GM18909 (cell line): ENCODE measurements around the gene MSMO1.

ENCODE experiments used
- ATAC-seq: cut with Tn5 transposase; IDR thresholded peaks from one replicate; pipeline ENCODE4 v1.9.1; 2021; ENCODE audit warnings: mild to moderate bottlenecking; ENCODE audit not compliant: unreplicated experiment, poor library complexity

The MSMO1 gene

DNA sequence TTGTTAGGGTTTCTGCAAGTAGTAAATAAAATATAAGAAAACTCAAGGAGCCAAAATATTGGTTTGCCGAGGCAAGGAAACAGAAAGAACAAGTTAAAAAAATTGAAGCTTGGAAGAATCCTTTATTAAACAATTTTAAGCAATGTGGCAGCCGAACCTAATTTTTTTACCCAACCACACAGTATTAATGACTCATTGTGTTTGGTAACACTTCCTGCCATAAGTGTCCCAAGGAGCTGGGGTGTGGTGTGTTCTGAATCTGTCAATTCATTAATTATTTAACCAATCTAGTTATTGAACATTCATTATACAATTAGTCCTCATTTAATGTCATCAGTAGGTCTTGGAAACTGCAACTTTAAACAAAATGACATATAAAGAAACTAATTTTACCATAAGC, 32.0 kb downstream of the MSMO1 start:
- ATAC-seq, result peak; percentile 53

DNA sequence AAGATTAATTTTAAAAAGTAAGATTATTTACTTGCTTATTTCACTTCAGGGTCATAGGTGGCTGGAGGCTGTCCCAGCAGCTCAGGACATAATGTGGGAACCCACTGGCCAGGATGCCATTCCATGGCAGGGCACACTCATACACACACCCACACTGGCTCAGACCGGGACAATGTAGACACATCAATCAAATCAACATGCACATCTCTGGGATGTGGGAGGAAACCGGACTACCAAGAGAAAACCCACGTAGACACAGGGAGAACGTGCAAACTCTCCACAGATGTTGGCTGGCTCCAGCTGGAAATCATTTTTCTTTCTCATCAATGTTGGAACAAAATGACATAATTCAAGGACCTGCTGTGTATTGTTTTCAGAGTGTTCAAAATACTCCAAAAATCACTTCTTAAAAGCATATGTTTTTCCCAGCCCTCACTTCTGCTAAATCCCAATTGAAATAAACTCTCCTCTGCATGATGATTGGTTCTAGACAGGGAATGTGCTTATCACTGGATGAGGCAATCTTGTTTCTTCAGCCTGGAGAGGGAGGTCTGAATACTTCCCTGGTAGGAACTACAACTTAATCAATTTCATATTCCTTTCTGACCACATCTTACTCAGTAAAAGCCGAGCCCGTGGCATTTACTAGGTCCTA, 32.7 kb downstream of the MSMO1 start:
- ATAC-seq, result no peak

DNA sequence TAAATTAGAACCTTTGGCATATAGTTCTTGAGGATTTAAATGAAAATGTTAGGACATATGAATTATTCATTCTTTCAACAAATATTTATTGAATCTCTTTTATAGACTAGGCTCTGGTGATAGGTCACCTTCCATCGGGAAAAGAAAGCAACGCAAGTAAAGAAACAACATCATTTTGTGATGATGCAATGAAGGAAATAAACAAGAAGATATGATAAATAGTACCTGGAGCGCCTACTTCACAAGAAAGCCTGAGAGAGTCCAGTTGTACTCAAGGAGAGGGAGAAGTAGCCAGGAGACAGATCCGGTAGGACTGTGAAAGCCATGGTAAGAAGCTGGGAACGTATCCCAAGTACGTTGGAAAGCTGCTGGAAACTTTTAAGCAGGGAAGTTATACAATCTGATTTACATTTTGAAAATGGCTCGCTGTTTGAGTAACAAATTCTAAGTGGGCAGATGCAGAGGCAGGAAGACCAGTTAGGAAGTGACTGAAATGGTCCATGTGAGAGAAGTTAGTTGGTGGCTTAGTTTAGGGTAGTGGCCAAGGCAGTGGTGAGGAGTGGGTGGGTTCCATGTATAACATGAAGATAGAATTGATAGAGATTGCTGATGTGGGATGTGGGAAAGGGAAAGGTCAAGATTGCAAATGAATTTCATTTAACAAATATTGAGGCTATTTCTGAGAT, 33.7 kb downstream of the MSMO1 start:
- ATAC-seq, result no peak

DNA sequence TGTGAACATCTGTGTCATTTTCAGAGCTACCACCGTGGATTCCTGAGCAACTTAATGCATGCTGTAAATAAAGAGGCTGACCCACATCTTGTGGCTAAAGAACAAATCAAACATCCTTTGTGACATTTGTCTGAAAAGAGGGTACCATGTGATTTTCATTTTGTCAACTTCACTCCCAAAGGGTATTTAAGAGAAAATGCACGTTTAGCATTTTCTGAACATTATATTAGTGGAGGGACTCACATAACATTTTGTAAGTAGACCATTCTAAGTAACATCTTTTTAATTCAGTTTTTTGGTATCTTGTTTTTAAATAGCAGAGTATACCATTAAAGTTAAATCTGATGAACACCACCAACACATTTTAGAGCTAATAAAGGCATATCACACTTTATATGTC, 34.3 kb downstream of the MSMO1 start:
- ATAC-seq, result no peak

DNA sequence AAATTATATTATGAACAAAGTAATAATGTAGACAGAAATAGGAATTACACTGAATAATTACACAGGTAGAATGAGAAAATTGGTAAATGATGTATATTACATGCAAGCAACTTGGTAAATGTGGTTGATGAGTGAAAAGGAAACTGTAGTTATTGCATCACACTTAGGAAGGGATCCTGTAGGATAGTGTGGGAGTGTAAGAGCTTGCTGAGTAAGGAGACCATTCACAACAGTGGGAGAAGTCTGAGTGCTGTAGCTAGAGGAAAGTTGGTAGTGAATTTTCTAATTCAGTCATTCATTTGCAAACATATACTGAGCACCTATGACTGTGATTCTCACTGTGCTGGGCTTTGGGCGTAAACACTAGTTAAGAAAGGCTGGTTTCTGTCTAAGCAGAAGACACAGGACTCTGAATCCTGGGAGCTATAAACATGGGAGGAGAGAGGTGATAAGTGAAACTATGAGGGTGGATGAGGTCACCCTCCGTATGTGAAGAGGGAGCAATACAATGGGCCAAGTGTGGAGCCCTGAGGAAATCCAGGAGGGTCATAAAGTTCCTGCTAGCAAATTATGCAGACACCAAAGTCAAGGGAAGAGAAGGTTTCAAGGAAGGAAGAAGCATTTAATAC, 37.1 kb downstream of the MSMO1 start:
- no peak for ATAC-seq

DNA sequence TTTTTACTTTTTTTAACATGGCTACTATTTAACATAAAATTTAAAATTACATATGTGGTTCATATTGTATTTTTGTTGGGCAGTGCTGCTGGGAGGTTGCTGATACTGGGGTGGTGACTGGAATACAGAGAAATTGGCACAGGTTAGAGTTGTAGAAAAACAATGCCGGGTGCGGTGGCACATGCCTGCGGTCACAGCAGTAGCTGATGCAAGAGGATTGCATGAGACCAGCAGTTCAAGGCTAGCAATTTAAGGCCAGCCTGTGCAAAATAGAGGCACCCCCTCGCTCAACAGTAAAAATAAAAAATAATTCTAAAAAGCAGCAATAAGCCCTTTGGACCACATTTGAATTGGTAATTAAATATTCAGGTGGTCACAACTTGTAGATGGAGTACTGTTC, 39.6 kb downstream of the MSMO1 start:
- no peak for ATAC-seq

DNA sequence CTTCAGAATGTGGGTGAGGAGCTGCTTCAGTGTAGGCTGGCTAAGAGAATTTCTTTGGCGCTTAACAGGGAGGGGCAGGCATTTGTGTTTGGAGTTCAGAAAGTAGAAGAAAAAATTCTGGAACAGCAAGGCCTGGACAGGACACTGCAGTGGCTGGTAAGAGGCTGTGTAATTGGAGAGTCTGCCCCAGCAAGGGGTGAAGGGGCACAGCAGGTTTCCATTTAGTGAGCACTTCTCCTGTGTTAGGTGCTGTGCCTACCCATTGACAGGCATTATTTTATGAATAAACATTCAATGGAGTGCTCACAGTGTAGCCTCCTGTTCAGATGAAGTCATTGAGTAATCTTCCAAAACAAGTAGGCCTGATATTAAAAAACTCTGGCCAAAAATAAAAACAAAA, 40.6 kb downstream of the MSMO1 start:
- no peak for ATAC-seq

DNA sequence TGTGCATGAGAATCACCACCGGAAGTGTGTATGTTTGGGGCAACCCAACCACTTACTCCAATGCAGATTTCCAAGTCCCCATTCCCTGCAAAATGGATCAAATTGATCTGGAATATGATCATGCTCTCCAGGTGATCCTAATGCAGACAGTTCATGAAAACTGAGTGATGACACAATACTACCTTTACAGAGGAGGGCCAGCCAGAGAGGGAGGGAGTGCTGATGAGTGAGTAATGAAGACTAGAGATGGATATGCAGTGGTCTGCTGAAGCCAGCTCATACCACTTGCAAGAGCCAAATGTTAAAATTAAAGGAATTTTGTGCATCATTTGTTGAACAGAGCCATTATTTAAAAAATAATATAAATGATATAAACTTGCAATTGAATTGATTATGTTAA, 41.1 kb downstream of the MSMO1 start:
- no peak for ATAC-seq

DNA sequence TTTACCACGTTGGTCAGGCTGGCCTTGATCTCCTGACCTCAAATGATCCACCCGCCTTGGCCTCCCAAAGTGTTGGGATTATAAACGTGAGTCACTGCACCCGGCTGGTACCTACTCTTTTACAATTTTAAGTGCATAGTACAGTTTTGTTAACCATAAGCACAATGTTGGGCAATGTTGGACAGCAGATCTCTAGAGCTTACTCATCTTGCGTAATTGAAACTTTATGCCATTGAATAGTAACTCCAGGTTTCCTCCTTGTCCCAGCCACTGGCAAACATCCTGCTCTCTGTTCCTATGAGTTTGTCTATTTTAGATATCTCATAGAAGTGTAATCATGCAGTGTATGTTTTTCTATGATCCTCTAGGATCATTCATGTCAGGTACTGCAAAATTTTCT, 42.1 kb downstream of the MSMO1 start:
- ATAC-seq, result no peak

DNA sequence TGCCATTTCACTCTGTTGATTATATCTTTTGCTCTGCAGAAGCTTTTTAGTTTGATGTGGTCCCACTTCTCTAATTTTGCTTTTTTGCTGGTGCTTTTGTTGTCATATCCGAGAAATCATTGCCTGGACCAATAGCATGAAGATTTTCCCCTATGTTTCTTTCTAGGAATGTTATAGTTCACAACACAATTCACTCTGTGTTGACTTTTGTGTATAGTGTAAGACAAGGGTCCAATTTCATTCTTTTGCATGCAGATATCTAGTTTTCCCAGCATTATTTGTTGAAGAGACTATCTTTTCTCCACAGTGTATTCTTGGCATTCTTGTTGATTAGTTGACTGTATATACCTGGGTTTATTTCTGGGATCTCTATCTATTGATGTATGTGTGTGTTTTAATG, 43.1 kb downstream of the MSMO1 start:
- ATAC-seq, result no peak

DNA sequence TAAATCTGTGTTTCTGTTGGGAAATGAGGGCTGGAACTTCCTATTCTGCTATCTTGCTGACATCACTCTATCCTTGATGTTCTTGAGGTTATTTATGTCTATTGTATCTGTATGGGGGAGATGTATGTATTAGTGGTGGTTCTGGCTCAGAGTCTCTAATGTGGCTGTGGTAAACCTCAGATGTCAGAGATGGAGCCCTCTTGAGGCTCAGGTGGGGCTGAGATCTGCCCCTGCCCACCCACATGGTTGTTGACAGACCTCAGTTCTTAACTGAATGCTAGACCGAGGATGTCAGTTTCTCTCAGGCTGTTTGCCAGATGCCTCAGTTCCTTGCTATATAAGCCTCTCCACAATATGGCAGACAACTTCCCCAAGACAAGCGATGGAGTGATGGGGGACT, 48.0 kb downstream of the MSMO1 start:
- ATAC-seq, result no peak

DNA sequence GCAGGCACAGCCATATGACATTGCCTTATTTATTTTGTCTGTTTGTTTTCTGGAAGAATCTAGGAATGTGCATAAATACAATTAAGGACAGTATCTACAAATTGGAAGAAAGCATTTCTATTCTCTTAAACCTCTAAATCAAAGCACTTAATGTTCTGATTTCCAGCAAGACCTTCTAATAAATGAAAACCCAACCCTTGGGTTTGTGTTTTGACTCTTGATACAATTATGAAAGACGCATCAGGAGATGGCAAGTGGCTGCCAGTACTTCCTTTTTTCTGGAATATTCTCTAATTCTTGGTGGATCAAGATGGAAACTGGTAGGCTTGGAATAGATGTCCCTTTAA, 50.9 kb downstream of the MSMO1 start:
- no peak for ATAC-seq

DNA sequence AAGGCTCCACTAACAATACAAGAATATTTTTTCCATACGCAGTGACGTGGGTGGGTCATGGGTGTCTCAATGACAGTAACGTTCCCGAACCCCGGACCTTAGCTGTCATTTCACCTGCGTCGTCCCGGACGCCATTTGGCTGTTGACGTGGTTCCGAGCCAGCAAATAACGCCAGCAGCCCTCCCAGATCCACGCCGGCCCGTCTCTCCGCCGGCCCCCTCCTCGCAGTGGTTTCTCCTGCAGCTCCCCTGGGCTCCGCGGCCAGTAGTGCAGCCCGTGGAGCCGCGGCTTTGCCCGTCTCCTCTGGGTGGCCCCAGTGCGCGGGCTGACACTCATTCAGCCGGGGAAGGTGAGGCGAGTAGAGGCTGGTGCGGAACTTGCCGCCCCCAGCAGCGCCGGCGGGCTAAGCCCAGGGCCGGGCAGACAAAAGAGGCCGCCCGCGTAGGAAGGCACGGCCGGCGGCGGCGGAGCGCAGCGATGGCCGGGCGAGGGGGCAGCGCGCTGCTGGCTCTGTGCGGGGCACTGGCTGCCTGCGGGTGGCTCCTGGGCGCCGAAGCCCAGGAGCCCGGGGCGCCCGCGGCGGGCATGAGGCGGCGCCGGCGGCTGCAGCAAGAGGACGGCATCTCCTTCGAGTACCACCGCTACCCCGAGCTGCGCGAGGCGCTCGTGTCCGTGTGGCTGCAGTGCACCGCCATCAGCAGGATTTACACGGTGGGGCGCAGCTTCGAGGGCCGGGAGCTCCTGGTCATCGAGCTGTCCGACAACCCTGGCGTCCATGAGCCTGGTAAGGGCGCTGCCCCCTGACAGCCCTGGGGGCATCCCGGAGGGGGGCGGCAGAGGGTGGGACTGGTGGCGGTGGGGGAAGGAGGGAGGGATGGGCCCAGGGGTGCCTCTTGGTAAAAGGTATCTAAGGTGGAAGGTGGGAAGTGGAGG, 51.5 kb downstream of the MSMO1 start, which contains the start of gene CPE:
Gene CPE, plus strand, starts transcription at position 264 of the 933 bp plus-strand sequence. Its CDS starts 214 bp downstream, at position 478.
- peak; percentile 96 for ATAC-seq

DNA sequence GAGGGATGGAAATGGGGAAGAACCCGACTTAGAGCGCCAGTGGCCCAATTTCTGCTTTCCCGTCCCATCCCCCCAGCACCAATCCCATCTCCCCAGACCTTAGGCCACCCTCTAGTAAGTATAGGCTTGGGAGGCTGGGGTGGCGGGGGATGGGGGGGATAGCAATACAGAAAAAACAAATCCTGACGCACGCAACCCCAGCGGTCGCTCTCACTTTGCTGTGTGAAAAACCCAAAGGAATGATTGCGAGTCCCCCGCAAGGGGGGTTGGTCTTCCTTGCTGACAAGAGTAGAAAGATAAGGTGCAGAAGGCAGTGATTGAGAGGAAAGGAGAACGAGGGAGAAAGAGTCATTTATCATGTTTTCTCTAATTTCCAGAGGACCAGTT, 52.2 kb downstream of the MSMO1 start:
- ATAC-seq, result no peak

DNA sequence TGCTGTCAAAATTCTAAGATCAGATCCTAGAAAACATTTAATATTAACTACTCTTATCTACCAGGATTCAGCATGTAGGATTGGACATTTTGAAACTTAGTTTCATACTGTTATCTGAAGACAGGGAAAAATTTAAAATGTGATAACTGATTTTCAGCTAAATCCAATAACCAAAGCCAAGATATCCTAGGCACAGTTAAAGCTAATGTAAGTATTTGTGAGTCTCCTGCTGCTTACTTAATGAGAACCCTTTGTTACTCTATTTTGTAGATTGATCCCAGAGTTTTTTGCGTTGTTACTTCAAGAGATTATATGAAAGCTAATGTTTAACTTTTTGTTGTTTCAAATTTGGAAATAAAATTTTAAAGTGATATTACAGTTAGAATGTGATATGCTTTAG, 53.3 kb downstream of the MSMO1 start:
- no peak for ATAC-seq

DNA sequence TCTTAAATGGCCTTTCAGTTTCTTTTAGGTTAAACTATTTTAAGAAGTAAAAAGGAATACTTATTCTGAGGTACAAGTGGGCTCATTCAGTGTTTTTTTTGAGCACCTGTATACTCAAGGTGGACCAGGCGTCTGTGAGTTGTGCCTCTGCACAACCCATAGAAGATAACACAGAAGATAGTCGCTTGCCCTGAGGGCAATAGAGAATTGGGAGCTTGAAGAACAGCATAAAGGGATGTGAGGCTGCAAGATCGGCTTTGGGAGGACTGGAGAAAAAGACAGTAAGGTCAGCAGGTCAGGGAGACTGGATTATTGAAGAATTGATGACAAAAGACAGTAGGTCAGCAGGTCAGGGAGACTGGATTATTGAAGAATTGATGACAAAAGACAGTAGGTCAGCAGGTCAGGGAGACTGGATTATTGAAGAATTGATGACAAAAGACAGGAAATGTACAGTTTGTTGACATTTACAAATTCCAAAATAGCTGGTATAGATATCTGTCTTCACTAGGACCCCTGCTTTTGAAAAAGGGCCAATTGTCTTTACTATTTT, 54.4 kb downstream of the MSMO1 start:
- no peak for ATAC-seq

DNA sequence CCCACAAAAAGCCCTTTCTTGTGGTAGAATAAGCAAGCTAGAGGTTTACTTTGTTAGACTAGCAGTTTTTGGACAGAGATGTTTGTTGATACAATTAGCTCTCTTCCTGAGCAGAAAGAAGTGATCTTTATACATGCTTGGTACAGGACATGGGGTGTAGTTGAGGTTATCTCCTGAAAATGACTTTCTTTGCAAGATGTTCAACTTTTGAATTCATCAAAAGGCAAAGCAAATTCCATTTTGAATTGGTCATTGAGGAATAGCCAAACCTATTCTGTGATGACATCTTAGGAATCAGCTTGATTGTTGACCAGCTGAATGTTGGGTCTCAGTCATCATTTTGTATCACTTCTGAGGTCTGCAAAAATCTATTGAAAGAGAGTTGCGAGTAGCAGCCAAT, 55.2 kb downstream of the MSMO1 start:
- ATAC-seq, result no peak

DNA sequence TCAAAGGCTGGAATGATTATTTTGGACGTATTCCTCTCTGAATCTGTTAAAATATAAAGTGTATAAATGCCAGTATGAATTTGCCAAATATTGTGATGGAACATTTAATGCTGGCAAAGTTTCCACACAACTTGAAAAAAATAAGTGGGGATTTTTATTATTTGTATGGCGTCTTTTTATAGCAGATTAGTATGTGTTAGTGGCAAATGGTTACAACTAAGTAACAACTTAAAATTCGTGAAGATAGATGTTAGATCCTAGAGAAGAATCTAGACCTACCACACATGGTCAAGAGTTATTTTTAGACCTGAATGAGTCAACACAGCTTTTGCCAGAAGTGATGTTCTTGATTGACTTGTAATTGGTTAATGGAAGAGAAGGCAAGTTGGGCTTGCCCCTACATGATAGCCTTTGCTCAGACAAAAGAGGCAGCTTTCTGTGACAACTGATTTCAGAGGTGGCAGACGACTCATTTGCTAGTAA, 56.2 kb downstream of the MSMO1 start:
- no peak for ATAC-seq

DNA sequence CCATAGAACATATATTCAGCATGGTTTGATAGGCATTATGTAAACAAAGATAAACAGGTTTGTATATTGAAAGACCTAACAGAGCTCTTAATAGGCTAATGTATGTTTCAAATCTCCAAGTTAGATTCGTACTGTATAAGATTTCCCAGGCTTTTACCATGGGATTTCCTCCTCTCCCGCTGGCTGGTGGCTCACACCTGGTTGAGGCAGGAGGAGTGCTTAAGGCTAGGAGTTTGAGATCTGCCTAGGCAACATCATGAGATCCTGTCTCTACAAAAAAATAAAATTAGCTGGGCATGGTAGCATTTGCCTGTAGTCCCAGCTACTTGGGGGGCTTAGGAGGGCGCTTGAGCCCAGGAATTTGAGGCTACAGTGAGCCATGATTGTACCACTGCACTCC, 56.7 kb downstream of the MSMO1 start:
- no peak for ATAC-seq

DNA sequence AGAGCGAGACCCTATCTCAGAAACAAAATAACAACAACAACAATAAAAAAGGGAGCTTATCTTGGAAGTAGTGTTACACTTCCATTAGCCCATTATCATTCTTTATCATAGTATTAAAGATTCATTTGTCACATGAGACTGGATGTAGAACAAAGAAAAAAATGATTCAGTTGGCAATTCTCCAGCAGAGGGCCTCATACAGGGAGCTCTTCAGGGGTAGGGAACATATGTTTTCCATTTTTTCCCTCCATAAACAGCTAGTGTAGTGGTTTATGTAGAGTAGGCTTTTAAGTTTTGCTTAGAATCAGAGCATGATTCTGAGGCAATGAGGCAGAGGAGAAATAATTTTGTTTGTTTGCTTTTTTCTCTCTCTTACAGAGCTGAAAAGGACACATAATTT, 57.1 kb downstream of the MSMO1 start:
- ATAC-seq, result no peak
